WTC11 (cell line): ENCODE measurements around the gene HINT2.

Experiments
- AFF4 ChIP-seq: sonication (generic); formaldehyde crosslinking; IDR thresholded peaks from 2 replicates; pipeline ENCODE4 v1.8.1; 2023; ENCODE audit warnings: mild to moderate bottlenecking, missing genetic modification reagents, borderline replicate concordance
- ATF1 ChIP-seq: sonication (generic); formaldehyde crosslinking; IDR thresholded peaks from 2 replicates; pipeline ENCODE4 v1.8.1; 2023; ENCODE audit warnings: mild to moderate bottlenecking, moderate library complexity, missing genetic modification reagents
- CBFB ChIP-seq: sonication (generic); formaldehyde crosslinking; IDR thresholded peaks from 2 replicates; pipeline ENCODE4 v1.8.1; 2022; ENCODE audit warnings: mild to moderate bottlenecking, low read depth, missing genetic modification reagents
- CTCF ChIP-seq: fragments of 200-600 bp; IDR thresholded peaks from 2 replicates; pipeline ENCODE4 v1.8.0; 2022; ENCODE audit warnings: antibody characterized with exemption
- E2F1 ChIP-seq: sonication (generic); formaldehyde crosslinking; IDR thresholded peaks from 2 replicates; pipeline ENCODE4 v1.8.0; 2022; ENCODE audit warnings: mild to moderate bottlenecking, missing genetic modification reagents
- JUN ChIP-seq: sonication (generic); formaldehyde crosslinking; IDR thresholded peaks from 2 replicates; pipeline ENCODE4 v1.8.0; 2023; ENCODE audit warnings: mild to moderate bottlenecking, missing genetic modification reagents
- MAX ChIP-seq: sonication (generic); formaldehyde crosslinking; IDR thresholded peaks from 2 replicates; pipeline ENCODE4 v1.8.0; 2022; ENCODE audit warnings: mild to moderate bottlenecking, missing genetic modification reagents
- NR2C2 ChIP-seq: sonication (generic); formaldehyde crosslinking; IDR thresholded peaks from 2 replicates; pipeline ENCODE4 v1.8.0; 2022; ENCODE audit warnings: mild to moderate bottlenecking, missing genetic modification reagents
- PREB ChIP-seq: sonication (generic); formaldehyde crosslinking; IDR thresholded peaks from 2 replicates; pipeline ENCODE4 v1.8.1; 2022; ENCODE audit warnings: mild to moderate bottlenecking, missing genetic modification reagents, moderate library complexity, borderline replicate concordance
- ZNF219 ChIP-seq: sonication (generic); formaldehyde crosslinking; IDR thresholded peaks from 2 replicates; pipeline ENCODE4 v1.8.0; 2023; ENCODE audit warnings: missing genetic modification reagents, mild to moderate bottlenecking, borderline replicate concordance

- no peak for TF ChIP-seq JUN (CRISPR knock-in tag)
- TF ChIP-seq CTCF = no peak
- no peak for TF ChIP-seq CBFB
- no peak for TF ChIP-seq ZNF219 (CRISPR knock-in tag)
- no peak for TF ChIP-seq AFF4 (CRISPR knock-in tag)
- TF ChIP-seq E2F1 (CRISPR knock-in tag) = no peak
- TF ChIP-seq NR2C2 (CRISPR knock-in tag) = no peak
- TF ChIP-seq PREB (CRISPR knock-in tag) = no peak
- TF ChIP-seq ATF1 = no peak
- no peak for TF ChIP-seq MAX (CRISPR knock-in tag)
These were observed 14.4 kb upstream of the HINT2 start, which contains the start of gene TMEM8B for GRCh38 chr9:35829084-35829763.
